Tibial nerve (tissue), 4 donors: ENCODE measurements around the gene PXDN. TPM values are rescaled to one million over a fixed set of nuclear protein-coding genes. Genes with fewer than 3 reads are reported as not detected.
"Not testable (repeated sequence)": the region's sequence is repeated elsewhere in the genome, so short reads cannot be mapped to it uniquely, and the experiment has no call there.

Source experiments
- DNase-seq, 2 donors: peaks; one replicate each; pipeline ENCODE4 v3.0.0-alpha.2; 2019; ENCODE audit warnings: low spot score in 2 of 2
- H3K27ac ChIP-seq, 4 donors: fragments of 200-600 bp; sonication (generic) in 3 of 4; one replicate each; pipeline ENCODE4 v1.5.1; 2017 to 2019; ENCODE audit warnings: mild to moderate bottlenecking in 1 of 4
- H3K27me3 ChIP-seq, 2 donors: fragments of 200-600 bp; sonication (generic) in 1 of 2; one replicate each; pipeline versions ENCODE4 v1.5.1 to v1.6.0; 2017 to 2019
- H3K36me3 ChIP-seq, 3 donors: fragments of 200-600 bp; sonication (generic); one replicate each; pipeline ENCODE4 v1.5.1; 2018 to 2019
- H3K4me1 ChIP-seq, 4 donors: fragments of 200-600 bp; sonication (generic) in 3 of 4; one replicate each; pipeline ENCODE4 v1.5.1; 2017 to 2019
- H3K4me3 ChIP-seq, 4 donors: fragments of 200-600 bp; sonication (generic) in 3 of 4; one replicate each; pipeline ENCODE4 v1.5.1; 2017 to 2019; ENCODE audit warnings: mild to moderate bottlenecking in 1 of 4, moderate library complexity in 1 of 4
- H3K9me3 ChIP-seq, 4 donors: fragments of 200-600 bp; sonication (generic) in 3 of 4; one replicate each; pipeline ENCODE4 v1.5.1; 2017 to 2019
- CTCF ChIP-seq, 5 experiments: fragments of 200-600 bp in 3 of 5; fragments of 450-650 bp in 2 of 5; sonication (generic) in 3 of 5; IDR thresholded peaks; one replicate each; pipeline ENCODE4 v1.5.1; 2016 to 2019; ENCODE audit warnings: antibody characterized with exemption in 5 of 5, mild to moderate bottlenecking in 3 of 5, moderate library complexity in 2 of 5
- EP300 ChIP-seq, 2 donors: sonication (generic); formaldehyde crosslinking; IDR thresholded peaks; one replicate each; pipeline ENCODE4 v1.6.1; 2017; ENCODE audit warnings: antibody characterized with exemption in 2 of 2, mild to moderate bottlenecking in 1 of 2
- POLR2A ChIP-seq, 2 donors: fragments of 450-650 bp; IDR thresholded peaks; one replicate each; pipeline ENCODE4 v1.6.1; 2017; ENCODE audit warnings: antibody characterized with exemption in 2 of 2, mild to moderate bottlenecking in 2 of 2, moderate library complexity in 2 of 2
- WGBS, 2 donors: methylation state at CpG; one replicate each; pipeline ENCODE4 v1.1.5; 2018; 5-methylcytosine and 5-hydroxymethylcytosine counted together
- total RNA-seq, 4 donors: library from RNA; depleted of rRNA; stranded (reverse); fragments of >200 nt; gene quantifications; one replicate each; pipeline ENCODE4 v1.1.0, GENCODE V29; 2016

The PXDN gene
- total RNA-seq, 4 donors from 2014 or later: 40.4 to 72.6 (median 52.4) TPM

GRCh38 chr2:1704631-1705556 is 39.4 kb downstream of the PXDN start:
- 50 to 61% methylated on average over 18 of the region's 18 CpGs for WGBS, 2 donors
- H3K9me3 ChIP-seq: no peaks in the 10 kb centered on the region
- H3K27ac ChIP-seq: no peak overlapping the region
- peaks cover 0 to 48% (median 12%) of the 10 kb centered on the region in 4 donors for H3K4me1 ChIP-seq
- TF ChIP-seq POLR2A (IDR thresholded peaks at IDR 0.05): no peak
- TF ChIP-seq EP300 (IDR thresholded peaks at IDR 0.05): no peak
- no peak for TF ChIP-seq CTCF (IDR thresholded peaks at IDR 0.05)
- no peaks in the 10 kb centered on the region for H3K27me3 ChIP-seq
- no peak for DNase-seq
- peaks cover 0 to 8% (median 0%) of the 10 kb centered on the region in 3 donors for H3K36me3 ChIP-seq
- no peak overlapping the region for H3K4me3 ChIP-seq

- peaks cover 0 to 2% (median 0%) of the 10 kb centered on the region in 4 donors for H3K9me3 ChIP-seq
- no peaks in the 10 kb centered on the region for H3K27me3 ChIP-seq
- no peak overlapping the region for H3K4me3 ChIP-seq
- H3K36me3 ChIP-seq: peaks cover 0 to 8% (median 0%) of the 10 kb centered on the region in 3 donors
- H3K4me1 ChIP-seq: peaks cover 0 to 35% (median under 1%) of the 10 kb centered on the region in 4 donors
- WGBS, 2 donors: 82 to 90% methylated on average over 6 to 7 of the region's 7 CpGs
- TF ChIP-seq EP300 (IDR thresholded peaks at IDR 0.05) (no peak), POLR2A (IDR thresholded peaks at IDR 0.05) (no peak), CTCF (IDR thresholded peaks at IDR 0.05) (no peak)
- DNase-seq: no peak
- no peak overlapping the region for H3K27ac ChIP-seq
These were observed 42.1 kb downstream of the PXDN start for GRCh38 chr2:1702186-1702565.

- Histone ChIP-seq H3K27me3 (no peaks in the 10 kb centered on the region), H3K36me3 (peaks cover 0 to 10% (median 0%) of the 10 kb centered on the region in 3 donors), H3K27ac (no peak overlapping the region), H3K4me3 (no peak overlapping the region), H3K9me3 (peaks cover 0 to 7% (median 0%) of the 10 kb centered on the region in 4 donors), H3K4me1 (peaks cover 0 to 35% (median 0%) of the 10 kb centered on the region in 4 donors)
- TF ChIP-seq EP300 (IDR thresholded peaks at IDR 0.05): no peak
- TF ChIP-seq POLR2A (IDR thresholded peaks at IDR 0.05): no peak
- TF ChIP-seq CTCF (IDR thresholded peaks at IDR 0.05): no peak
- no peak for DNase-seq
- 76 to 84% methylated on average over 18 to 20 of the region's 20 CpGs for WGBS, 2 donors
These were observed 42.6 kb downstream of the PXDN start for GRCh38 chr2:1701556-1702185.

GRCh38 chr2:1701020-1701419 is 43.3 kb downstream of the PXDN start:
- Histone ChIP-seq H3K9me3 (peaks cover 0 to 14% (median 0%) of the 10 kb centered on the region in 4 donors), H3K27ac (no peak overlapping the region), H3K4me3 (no peak overlapping the region), H3K4me1 (peaks cover 0 to 35% (median 0%) of the 10 kb centered on the region in 4 donors), H3K36me3 (peaks cover 0 to 14% (median 0%) of the 10 kb centered on the region in 3 donors), H3K27me3 (no peaks in the 10 kb centered on the region)
- WGBS, 2 donors: 79 to 82% methylated on average over 8 to 9 of the region's 9 CpGs
- no peak for TF ChIP-seq CTCF (IDR thresholded peaks at IDR 0.05)
- TF ChIP-seq EP300 (IDR thresholded peaks at IDR 0.05): no peak
- TF ChIP-seq POLR2A (IDR thresholded peaks at IDR 0.05): no peak
- no peak for DNase-seq

- DNase-seq, H3K27ac ChIP-seq, H3K27me3 ChIP-seq, H3K4me3 ChIP-seq: not testable (repeated sequence)
- Histone ChIP-seq H3K4me1 (peaks cover 0 to 30% (median 0%) of the 10 kb centered on the region in 4 donors), H3K9me3 (peaks cover 0 to 14% (median 0%) of the 10 kb centered on the region in 4 donors), H3K36me3 (peaks cover 0 to 14% (median 0%) of the 10 kb centered on the region in 3 donors)
- WGBS, 2 donors: 94 to 95% methylated on average over 10 of the region's 10 CpGs
These were observed 43.9 kb downstream of the PXDN start for GRCh38 chr2:1700427-1700826.
